A673 (cell line): ENCODE data around the gene MVB12B. TPM values are rescaled to one million over a fixed set of nuclear protein-coding genes. Genes with fewer than 3 reads are reported as not detected.

Source experiments
- BruUV-seq: library from RNA; stranded (reverse); fragments of 400-500 nt; replicated peaks from 2 replicates; lab custom pipeline; 2021; lab: Mats Ljungman, UMichigan
- CTCF ChIA-PET: fragments of 300-600 bp; sonication (Branson Sonifier 250); formaldehyde crosslinking; loops from one replicate; lab custom pipeline; 2022; ENCODE audit warnings: antibody characterized with exemption; lab: Charles Lee
- POLR2A ChIA-PET: fragments of 300-600 bp; sonication (Branson Sonifier 250); formaldehyde crosslinking; loops from one replicate; lab custom pipeline; 2022; ENCODE audit warnings: antibody characterized with exemption; ENCODE audit not compliant: low non-redundant PET; lab: Charles Lee
- DNase-seq: peaks from one replicate; pipeline ENCODE4 v3.0.0-alpha.2; 2015; ENCODE audit warnings: low spot score
- H3K27ac ChIP-seq: fragments of 200-600 bp; sonication (generic); 2 replicates; pipeline ENCODE4 v1.5.1; 2016; ENCODE audit warnings: mixed run types, low read depth, mild to moderate bottlenecking, mixed read lengths, antibody characterized with exemption, low read length; ENCODE audit not compliant: poor library complexity, severe bottlenecking
- H3K27me3 ChIP-seq: fragments of 200-600 bp; sonication (generic); replicated peaks from 2 replicates; pipeline ENCODE4 v1.6.1; 2017; ENCODE audit warnings: mixed run types, low read depth, mild to moderate bottlenecking, mixed read lengths, antibody characterized with exemption, low read length; ENCODE audit not compliant: insufficient read depth, poor library complexity
- H3K36me3 ChIP-seq: fragments of 200-600 bp; sonication (generic); 2 replicates; pipeline ENCODE4 v1.6.1; 2016; ENCODE audit warnings: mixed run types, mild to moderate bottlenecking, mixed read lengths, antibody characterized with exemption, low read length; ENCODE audit not compliant: insufficient read depth, poor library complexity, severe bottlenecking
- H3K4me1 ChIP-seq: fragments of 200-600 bp; sonication (generic); 2 replicates; pipeline ENCODE4 v1.6.1; 2017; ENCODE audit warnings: mixed run types, mild to moderate bottlenecking, mixed read lengths, antibody characterized with exemption, low read length; ENCODE audit not compliant: insufficient read depth, poor library complexity, severe bottlenecking
- H3K4me3 ChIP-seq: fragments of 200-600 bp; sonication (generic); 2 replicates; pipeline ENCODE4 v1.5.1; 2016; ENCODE audit warnings: low read depth, mixed run types, mild to moderate bottlenecking, mixed read lengths, low read length; ENCODE audit not compliant: poor library complexity, severe bottlenecking
- H3K9me3 ChIP-seq: fragments of 200-600 bp; sonication (generic); 2 replicates; pipeline ENCODE4 v1.6.1; 2016; ENCODE audit warnings: mixed run types, low read depth, mild to moderate bottlenecking, mixed read lengths, antibody characterized with exemption, low read length; ENCODE audit not compliant: poor library complexity, severe bottlenecking
- CTCF ChIP-seq: fragments of 300-800, 200-600 bp; sonication (generic); conservative IDR thresholded peaks from 2 replicates; pipeline ENCODE4 v1.5.1; 2017; ENCODE audit warnings: low read depth, mild to moderate bottlenecking, antibody characterized with exemption, low read length, moderate library complexity, mixed read lengths
- EZH2 ChIP-seq: fragments of 200-600 bp; sonication (generic); IDR thresholded peaks from 2 replicates; pipeline ENCODE4 v1.6.1; 2017; ENCODE audit warnings: borderline replicate concordance, low read depth, mild to moderate bottlenecking, mixed read lengths, antibody characterized with exemption, low read length; ENCODE audit not compliant: poor library complexity, severe bottlenecking
- intact Hi-C: fragments of 100-400 bp; cut with micrococcal nuclease; formaldehyde crosslinking; loops from one replicate; pipeline ENCODE4 v1.10.0; 2022; ENCODE audit not compliant: unreplicated experiment
- total RNA-seq: library from RNA; stranded (reverse); gene quantifications from 2 replicates; pipeline ENCODE4 v1.2.3, GENCODE V29; 2021

Gene MVB12B
- total RNA-seq, 1 experiment from 2014 or later, result 12.3 TPM

GRCh38 chr9:126390923-126391322 lies 64.3 kb downstream of the MVB12B start:
- TF ChIP-seq CTCF (no peak), EZH2 (no peak)
- no peak for DNase-seq
- BruUV-seq, result no TSS peak
- Histone ChIP-seq H3K4me3 (no peak overlapping the region), H3K4me1 (peaks cover 6% of the 10 kb centered on the region), H3K36me3 (peaks cover 8% of the 10 kb centered on the region), H3K27ac (no peak overlapping the region), H3K27me3 (no peaks in the 10 kb centered on the region), H3K9me3 (no peaks in the 10 kb centered on the region)
- ChIA-PET CTCF (interaction anchor here (0.5 kb wide), 1 partner anchor 1656 kb away, joined by 4 read pairs; no protein-coding TSS in a partner anchor), POLR2A (no interaction called here)
- intact Hi-C loops, result loop anchor here (10.0 kb wide), 1 partner anchor 986 kb away; no protein-coding TSS in a partner anchor

- no peak overlapping the region for H3K27ac ChIP-seq
- ChIA-PET POLR2A (no interaction called here), CTCF (no interaction called here)
- H3K36me3 ChIP-seq, result peaks cover 8% of the 10 kb centered on the region
- intact Hi-C loops, result loop anchor here (10.0 kb wide), 1 partner anchor 987 kb away; no protein-coding TSS in a partner anchor
- no TSS peak for BruUV-seq
- no peak for DNase-seq
- peaks cover 6% of the 10 kb centered on the region for H3K4me1 ChIP-seq
- no peaks in the 10 kb centered on the region for H3K27me3 ChIP-seq
- TF ChIP-seq CTCF (no peak), EZH2 (no peak)
- H3K9me3 ChIP-seq, result no peaks in the 10 kb centered on the region
- no peak overlapping the region for H3K4me3 ChIP-seq
Measured at GRCh38 chr9:126391713-126392661, 65.4 kb downstream of the MVB12B start.

- POLR2A ChIA-PET, result no interaction called here
- intact Hi-C loops, result loop anchor here (10.0 kb wide), 1 partner anchor 988 kb away; no protein-coding TSS in a partner anchor
- H3K9me3 ChIP-seq, result no peaks in the 10 kb centered on the region
- H3K36me3 ChIP-seq, result peaks cover 5% of the 10 kb centered on the region
- CTCF ChIA-PET, result no interaction called here
- DNase-seq, result no peak
- TF ChIP-seq EZH2 (no peak), CTCF (no peak)
- H3K4me3 ChIP-seq, result no peak overlapping the region
- no peaks in the 10 kb centered on the region for H3K27me3 ChIP-seq
- H3K4me1 ChIP-seq, result peaks cover 6% of the 10 kb centered on the region
- no TSS peak for BruUV-seq
- no peak overlapping the region for H3K27ac ChIP-seq
Measured at GRCh38 chr9:126392662-126393371, 66.2 kb downstream of the MVB12B start.
